Hepatocyte (in vitro differentiated cells): ENCODE results near the gene RGR. TPM values are rescaled to one million over a fixed set of nuclear protein-coding genes. Genes with fewer than 3 reads are reported as not detected.

ENCODE experiments used
- DNase-seq: peaks from one replicate; pipeline ENCODE4 v3.0.0-alpha.2; 2016; ENCODE audit warnings: low spot score
- H2AFZ ChIP-seq: fragments of 200-600 bp; sonication (generic); 2 replicates; pipeline ENCODE4 v1.6.0; 2016; ENCODE audit warnings: antibody characterized with exemption, mild to moderate bottlenecking
- H3K27ac ChIP-seq: fragments of 200-600 bp; sonication (generic); 2 replicates; pipeline ENCODE4 v1.5.1; 2016; ENCODE audit warnings: mild to moderate bottlenecking
- H3K27me3 ChIP-seq: fragments of 200-600 bp; sonication (generic); 2 replicates; pipeline ENCODE4 v1.6.1; 2016
- H3K36me3 ChIP-seq: fragments of 200-600 bp; sonication (generic); replicated peaks from 2 replicates; pipeline ENCODE4 v1.5.1; 2016; ENCODE audit warnings: low read depth; ENCODE audit not compliant: insufficient read depth
- H3K4me1 ChIP-seq: fragments of 200-600 bp; sonication (generic); 2 replicates; pipeline ENCODE4 v1.5.1; 2016; ENCODE audit warnings: mild to moderate bottlenecking, moderate library complexity; ENCODE audit not compliant: insufficient read depth
- H3K4me2 ChIP-seq: fragments of 200-600 bp; sonication (generic); 2 replicates; pipeline ENCODE4 v1.6.0; 2016
- H3K4me3 ChIP-seq: fragments of 200-600 bp; sonication (generic); 2 replicates; pipeline ENCODE4 v1.5.1; 2016; ENCODE audit warnings: mild to moderate bottlenecking
- H3K79me2 ChIP-seq: fragments of 200-600 bp; sonication (generic); 2 replicates; pipeline ENCODE4 v1.6.0; 2017; ENCODE audit warnings: mild to moderate bottlenecking
- H3K9me2 ChIP-seq: fragments of 200-600 bp; sonication (generic); replicated peaks from 2 replicates; pipeline ENCODE4 v1.6.0; 2017; ENCODE audit warnings: mild to moderate bottlenecking; ENCODE audit not compliant: insufficient read depth
- H3K9me3 ChIP-seq: fragments of 200-600 bp; sonication (generic); 2 replicates; pipeline ENCODE4 v1.5.1; 2016; ENCODE audit warnings: low read depth, mild to moderate bottlenecking
- H4K20me1 ChIP-seq: fragments of 200-600 bp; sonication (generic); 2 replicates; pipeline ENCODE4 v1.6.0; 2016; ENCODE audit warnings: mild to moderate bottlenecking; ENCODE audit not compliant: insufficient read depth, poor library complexity, severe bottlenecking
- CTCF ChIP-seq: fragments of 200-600 bp; sonication (generic); IDR thresholded peaks from 2 replicates; pipeline ENCODE4 v1.5.1; 2016; ENCODE audit warnings: antibody characterized with exemption, mild to moderate bottlenecking; ENCODE audit not compliant: poor library complexity
- EZH2 ChIP-seq: fragments of 200-600 bp; sonication (generic); IDR thresholded peaks from 2 replicates; pipeline ENCODE4 v1.6.1; 2016; ENCODE audit warnings: antibody characterized with exemption, mild to moderate bottlenecking, borderline replicate concordance
- EZH2phosphoT487 ChIP-seq: fragments of 200-600 bp; sonication (generic); IDR thresholded peaks from one replicate; pipeline ENCODE4 v1.6.1; 2018; ENCODE audit warnings: antibody characterized with exemption, mild to moderate bottlenecking, low read depth, moderate library complexity; ENCODE audit not compliant: unreplicated experiment, severe bottlenecking
- WGBS: methylation state at CpG from one replicate; pipeline ENCODE4 v1.1.6; 2016; ENCODE audit warnings: low lambda C conversion rate; ENCODE audit errors: missing lambda C conversion rate; 5-methylcytosine and 5-hydroxymethylcytosine counted together
- polyA plus RNA-seq: library from polyadenylated mRNA; unstranded; fragments of >200 nt; fragmentation: Nextera tagmentation; extraction: Ambion mirVana; gene quantifications from 2 replicates; pipeline ENCODE4 v1.2.1, GENCODE V29; 2016
- total RNA-seq: library from RNA; depleted of rRNA; stranded (reverse); fragments of >200 nt; gene quantifications from 2 replicates; pipeline ENCODE4 v1.2.3, GENCODE V29; 2014

The RGR gene
- total and polyA plus RNA-seq, 2 experiments from 2014 or later = not detected

GRCh38 chr10:84296091-84296981, 51.5 kb downstream of the RGR start:
- no peak for DNase-seq
- H3K4me2 ChIP-seq = no peak overlapping the region

GRCh38 chr10:84298057-84298456, 53.2 kb downstream of the RGR start:
- H3K27me3 ChIP-seq = peaks cover 3% of the 10 kb centered on the region
- no peak overlapping the region for H3K27ac ChIP-seq
- no peaks in the 10 kb centered on the region for H3K4me1 ChIP-seq
- DNase-seq = no peak
- H3K9me3 ChIP-seq = no peaks in the 10 kb centered on the region
- no peak overlapping the region for H3K4me3 ChIP-seq
- H2AFZ ChIP-seq = no peak overlapping the region
- no peaks in the 10 kb centered on the region for H3K9me2 ChIP-seq
- no peak overlapping the region for H3K4me2 ChIP-seq
- WGBS = 90% methylated on average over 3 of the region's 3 CpGs
- no peaks in the 10 kb centered on the region for H3K36me3 ChIP-seq
- TF ChIP-seq EZH2 (no peak), CTCF (no peak), EZH2phosphoT487 (no peak)
- no peaks in the 10 kb centered on the region for H3K79me2 ChIP-seq
- H4K20me1 ChIP-seq = no peaks in the 10 kb centered on the region

More at GRCh38 chr10:84296091-84296981, 51.5 kb downstream of the RGR start:
- no peak overlapping the region for H2AFZ ChIP-seq
- no peaks in the 10 kb centered on the region for H3K36me3 ChIP-seq
- no peak for TF ChIP-seq CTCF
- no peak for TF ChIP-seq EZH2phosphoT487
- no peak for TF ChIP-seq EZH2
- H3K27me3 ChIP-seq = peaks cover 3% of the 10 kb centered on the region
- no peaks in the 10 kb centered on the region for H3K79me2 ChIP-seq
- no peak overlapping the region for H3K27ac ChIP-seq
- no peak overlapping the region for H3K4me3 ChIP-seq
- no peaks in the 10 kb centered on the region for H4K20me1 ChIP-seq
- WGBS = 65% methylated on average over 10 of the region's 10 CpGs
- no peaks in the 10 kb centered on the region for H3K9me3 ChIP-seq
- no peaks in the 10 kb centered on the region for H3K9me2 ChIP-seq
- no peaks in the 10 kb centered on the region for H3K4me1 ChIP-seq

GRCh38 chr10:84302223-84302622, 57.4 kb downstream of the RGR start:
- TF ChIP-seq EZH2phosphoT487 (no peak), CTCF (no peak), EZH2 (no peak)
- H3K9me2 ChIP-seq = no peaks in the 10 kb centered on the region
- H3K4me1 ChIP-seq = no peaks in the 10 kb centered on the region
- no peak for DNase-seq
- no peaks in the 10 kb centered on the region for H3K79me2 ChIP-seq
- WGBS = 74% methylated on average over 2 of the region's 2 CpGs
- no peak overlapping the region for H3K4me3 ChIP-seq
- H3K27me3 ChIP-seq = peaks cover 3% of the 10 kb centered on the region
- no peak overlapping the region for H3K27ac ChIP-seq
- no peaks in the 10 kb centered on the region for H3K36me3 ChIP-seq
- no peaks in the 10 kb centered on the region for H3K9me3 ChIP-seq
- H4K20me1 ChIP-seq = no peaks in the 10 kb centered on the region
- no peak overlapping the region for H3K4me2 ChIP-seq
- no peak overlapping the region for H2AFZ ChIP-seq
